ENCODE measurements around the gene SMG6. TPM values are rescaled to one million over a fixed set of nuclear protein-coding genes. Genes with fewer than 3 reads are reported as not detected.
A peak's percentile ranks its signal among the peaks of the same experiment; 100 is the strongest.

SMG6 gene
- total and polyA plus RNA-seq, 8 donors = 8.4 to 19.8 (median 12.1) TPM

- DNase-seq (no peak), FAIRE-seq (no peak), ATAC-seq (no peak)
- intact Hi-C loops (cut with DNase I) = no loop called here
- Histone ChIP-seq H3K36me3 (no peaks in the 10 kb centered on the region), H3K4me1 (peaks cover 0 to 9% (median 0%) of the 10 kb centered on the region in 3 donors), H3K27me3 (no peaks in the 10 kb centered on the region), H3K4me3 (no peak overlapping the region), H3K9me3 (no peaks in the 10 kb centered on the region), H3K27ac (no peak overlapping the region)
- TF ChIP-seq CTCF (IDR thresholded peaks at IDR 0.05) = no peak
- WGBS, 2 donors = 59 to 64% methylated on average over 8 of the region's 8 CpGs
These were observed 282.9 kb downstream of the SMG6 start for GRCh38 chr17:2020721-2021120.

GRCh38 chr17:2019723-2020122, 283.9 kb downstream of the SMG6 start:
- H3K4me1 ChIP-seq = peaks cover 0 to 6% (median 0%) of the 10 kb centered on the region in 3 donors
- no peaks in the 10 kb centered on the region for H3K27me3 ChIP-seq
- no peak for DNase-seq
- no peak for TF ChIP-seq CTCF (IDR thresholded peaks at IDR 0.05)
- intact Hi-C loops (cut with DNase I) = no loop called here
- no peaks in the 10 kb centered on the region for H3K36me3 ChIP-seq
- ATAC-seq = no peak
- no peak for FAIRE-seq
- H3K4me3 ChIP-seq = no peak overlapping the region
- H3K9me3 ChIP-seq = no peaks in the 10 kb centered on the region
- no peak overlapping the region for H3K27ac ChIP-seq
- WGBS, 2 donors = 75 to 82% methylated on average over 8 of the region's 8 CpGs

GRCh38 chr17:2018716-2019510, 284.7 kb downstream of the SMG6 start:
- no peaks in the 10 kb centered on the region for H3K9me3 ChIP-seq
- no peak overlapping the region for H3K27ac ChIP-seq
- intact Hi-C loops (cut with DNase I) = no loop called here
- peaks cover 0 to under 1% (median 0%) of the 10 kb centered on the region in 3 donors for H3K4me1 ChIP-seq
- FAIRE-seq (no peak), DNase-seq (no peak), ATAC-seq (peak in 2 of 4 donors; percentile 22 to 33)
- H3K36me3 ChIP-seq = no peaks in the 10 kb centered on the region
- H3K4me3 ChIP-seq = no peak overlapping the region
- H3K27me3 ChIP-seq = no peaks in the 10 kb centered on the region
- TF ChIP-seq CTCF (IDR thresholded peaks at IDR 0.05) = no peak
- 65 to 67% methylated on average over 24 of the region's 24 CpGs for WGBS, 2 donors

GRCh38 chr17:2017274-2017941, 286.2 kb downstream of the SMG6 start:
- peak in 3 of 4 donors; percentile 29 to 68 (median 68) for ATAC-seq
- no peaks in the 10 kb centered on the region for H3K9me3 ChIP-seq
- H3K27ac ChIP-seq = no peak overlapping the region
- TF ChIP-seq CTCF (IDR thresholded peaks at IDR 0.05) = no peak
- no peak for DNase-seq
- no peaks in the 10 kb centered on the region for H3K36me3 ChIP-seq
- intact Hi-C loops (cut with DNase I) = no loop called here
- H3K4me3 ChIP-seq = no peak overlapping the region
- FAIRE-seq = no peak
- WGBS, 2 donors = 84 to 85% methylated on average over 19 of the region's 19 CpGs
- peaks cover 0 to under 1% (median 0%) of the 10 kb centered on the region in 3 donors for H3K4me1 ChIP-seq
- H3K27me3 ChIP-seq = no peaks in the 10 kb centered on the region

GRCh38 chr17:2016494-2016893, 287.1 kb downstream of the SMG6 start:
- no peak for FAIRE-seq
- WGBS, 2 donors = 89 to 91% methylated on average over 20 of the region's 20 CpGs
- intact Hi-C loops (cut with DNase I) = no loop called here
- H3K9me3 ChIP-seq = no peaks in the 10 kb centered on the region
- H3K4me1 ChIP-seq = peaks cover 5 to 9% (median 8%) of the 10 kb centered on the region in 3 donors
- no peak for ATAC-seq
- no peaks in the 10 kb centered on the region for H3K36me3 ChIP-seq
- no peak for TF ChIP-seq CTCF (IDR thresholded peaks at IDR 0.05)
- no peak for DNase-seq
- no peak overlapping the region for H3K27ac ChIP-seq
- no peaks in the 10 kb centered on the region for H3K27me3 ChIP-seq
- H3K4me3 ChIP-seq = no peak overlapping the region
